DOHH2 (cell line): Measurements from ENCODE around the gene TOM1.

Experiments used
- CTCF ChIP-seq: fragments of 200-600 bp; sonication (generic); IDR thresholded peaks from one replicate; pipeline ENCODE4 v1.5.1; 2014; ENCODE audit warnings: antibody characterized with exemption, mild to moderate bottlenecking, low read depth, low read length; ENCODE audit not compliant: poor library complexity, severe bottlenecking
- EZH2phosphoT487 ChIP-seq: fragments of 200-600 bp; sonication (generic); IDR thresholded peaks from 2 replicates; pipeline ENCODE4 v1.6.1; 2017; ENCODE audit warnings: borderline replicate concordance, mild to moderate bottlenecking, antibody characterized with exemption, low read length, moderate library complexity, mixed read lengths

DNA sequence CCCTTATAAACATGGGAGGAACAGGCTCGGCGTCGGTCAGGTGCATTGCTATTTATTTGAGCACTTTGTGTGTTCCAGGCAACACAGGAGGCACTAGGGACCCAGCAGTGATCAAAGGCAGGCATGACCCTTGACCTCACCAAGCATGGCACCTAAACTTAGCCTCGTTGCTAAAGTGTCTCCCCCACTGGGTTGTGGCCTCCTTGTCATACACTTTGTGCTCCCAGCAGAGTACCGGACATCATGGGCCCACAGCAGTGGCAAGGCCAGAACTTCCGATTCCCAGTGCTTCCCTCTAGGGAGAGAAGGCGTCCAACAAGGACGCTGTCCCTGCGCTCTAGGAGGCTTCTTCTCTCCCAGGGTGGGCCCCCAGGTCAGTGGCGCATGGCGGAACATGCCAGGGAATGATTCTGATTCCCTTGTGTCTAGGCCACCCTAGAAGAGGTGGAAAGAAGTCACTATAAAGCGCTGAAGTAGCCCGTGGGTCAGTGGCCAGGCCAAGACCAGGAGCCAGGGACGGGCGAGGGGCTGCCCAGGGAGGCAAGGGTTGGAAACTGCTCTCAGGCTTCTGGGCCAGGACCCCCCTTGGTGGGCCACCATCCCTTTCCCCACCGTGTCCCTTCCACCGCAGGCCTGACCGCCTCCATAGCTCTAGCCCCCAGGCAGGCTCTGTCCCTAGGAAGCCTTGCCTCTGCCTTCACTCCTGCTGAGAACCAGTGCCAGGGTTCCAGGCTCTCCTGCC lies 19.7 kb downstream of the TOM1 start:
- no peak for TF ChIP-seq CTCF
- TF ChIP-seq EZH2phosphoT487: no peak
